Natural killer cell (primary cell): ENCODE results near the gene BACH2. TPM values are rescaled to one million over a fixed set of nuclear protein-coding genes. Genes with fewer than 3 reads are reported as not detected.
A peak's percentile ranks its signal among the peaks of the same experiment; 100 is the strongest.

Source experiments
- ATAC-seq, 3 donors: fragments of 150-1000 bp in 2 of 3; fragments of 200-7000 bp in 1 of 3; cut with Tn5 transposase; 1 replicate in 1 of 3; 2 replicates in 2 of 3; pipeline ENCODE4 v1.10.0; 2021; ENCODE audit warnings: mild to moderate bottlenecking in 2 of 3, moderate library complexity in 2 of 3
- DNase-seq, 2 donors: peaks; one replicate each; pipeline versions ENCODE4 v3.0.0 to v3.0.0-alpha.2; 2013 to 2021; ENCODE audit warnings: mixed read lengths in 1 of 2
- H3K27ac ChIP-seq: one replicate; pipeline ENCODE4 v1.5.1; 2013; ENCODE audit warnings: mild to moderate bottlenecking, low read length
- H3K27me3 ChIP-seq: one replicate; pipeline ENCODE4 v1.6.1; 2013; ENCODE audit warnings: low read length; ENCODE audit not compliant: control insufficient read depth, insufficient read depth
- H3K36me3 ChIP-seq: one replicate; pipeline ENCODE4 v1.6.1; 2013; ENCODE audit warnings: low read length; ENCODE audit not compliant: control insufficient read depth, insufficient read depth
- H3K4me1 ChIP-seq: one replicate; pipeline ENCODE4 v1.6.1; 2013; ENCODE audit warnings: low read length; ENCODE audit not compliant: control insufficient read depth, insufficient read depth
- H3K4me3 ChIP-seq: one replicate; pipeline ENCODE4 v1.5.1; 2013; ENCODE audit warnings: low read length
- H3K9me3 ChIP-seq: one replicate; pipeline ENCODE4 v1.6.1; 2013; ENCODE audit warnings: low read length; ENCODE audit not compliant: control insufficient read depth, insufficient read depth
- H3K27ac Mint-ChIP-seq, 2 donors: one replicate each; pipeline ENCODE4 v1.8.0; 2022; ENCODE audit warnings: mild to moderate bottlenecking in 2 of 2, mixed read lengths in 2 of 2, moderate library complexity in 1 of 2
- H3K27me3 Mint-ChIP-seq, 2 donors: one replicate each; pipeline ENCODE4 v1.8.0; 2022; ENCODE audit warnings: low read depth in 2 of 2, mixed read lengths in 2 of 2
- H3K36me3 Mint-ChIP-seq: one replicate; pipeline ENCODE4 v1.8.0; 2022; ENCODE audit warnings: mixed read lengths
- H3K4me1 Mint-ChIP-seq, 2 donors: one replicate each; pipeline ENCODE4 v1.8.0; 2022; ENCODE audit warnings: mixed read lengths in 2 of 2
- H3K4me3 Mint-ChIP-seq: one replicate; pipeline ENCODE4 v1.8.0; 2022; ENCODE audit warnings: mild to moderate bottlenecking, moderate library complexity, mixed read lengths
- H3K9me3 Mint-ChIP-seq, 2 donors: one replicate each; pipeline ENCODE4 v1.8.0; 2022; ENCODE audit warnings: mixed read lengths in 2 of 2
- CTCF ChIP-seq: fragments of 200-600 bp; IDR thresholded peaks from one replicate; pipeline ENCODE4 v1.8.0; 2022; ENCODE audit warnings: antibody characterized with exemption
- WGBS: methylation state at CpG from one replicate; pipeline ENCODE4 v1.1.7; 2013; ENCODE audit warnings: missing lambda C conversion rate; ENCODE audit not compliant: insufficient coverage; 5-methylcytosine and 5-hydroxymethylcytosine counted together
- intact Hi-C: fragments of 100-400 bp; cut with micrococcal nuclease; formaldehyde crosslinking; loops from one replicate; pipeline ENCODE4 v1.14.2; 2022
- total RNA-seq, 4 donors: library from RNA; stranded (reverse); fragments of 120-200 nt in 1 of 4; gene quantifications; one replicate each; pipeline versions ENCODE4 v1.2.3 to v1.2.4, GENCODE V29; 2013 to 2022

Gene BACH2
- total RNA-seq, 3 donors from 2014 or later (not counting 1 experiment from before 2014, with no cell fraction given): 32.1 to 37.8 (median 32.7) TPM

GRCh38 chr6:90039911-90040310 is 256.7 kb downstream of the BACH2 start:
- ATAC-seq: no peak
- H3K36me3 Mint-ChIP-seq: no peaks in the 10 kb centered on the region
- intact Hi-C loops: no loop called here

GRCh38 chr6:90038961-90039653 is 257.5 kb downstream of the BACH2 start:
- peaks cover 23 to 27% of the 10 kb centered on the region in 2 donors for H3K4me1 Mint-ChIP-seq
- 96% methylated on average over 15 of the region's 18 CpGs for WGBS
- no peak overlapping the region for H3K27ac ChIP-seq
- H3K9me3 Mint-ChIP-seq: no peaks in the 10 kb centered on the region
- H3K9me3 ChIP-seq: no peaks in the 10 kb centered on the region
- H3K4me3 Mint-ChIP-seq: no peak overlapping the region
- no peak overlapping the region for H3K4me3 ChIP-seq
- no peak for DNase-seq
- H3K27me3 Mint-ChIP-seq: no peaks in the 10 kb centered on the region
- intact Hi-C loops: no loop called here
- no peak for TF ChIP-seq CTCF
- H3K36me3 ChIP-seq: peaks cover 2% of the 10 kb centered on the region
- H3K4me1 ChIP-seq: no peaks in the 10 kb centered on the region
- ATAC-seq: no peak
- H3K36me3 Mint-ChIP-seq: no peaks in the 10 kb centered on the region
- H3K27me3 ChIP-seq: no peaks in the 10 kb centered on the region
- no peak overlapping the region for H3K27ac Mint-ChIP-seq

More at GRCh38 chr6:90039911-90040310, 256.7 kb downstream of the BACH2 start:
- Mint-ChIP-seq H3K27me3 (no peaks in the 10 kb centered on the region), H3K27ac (no peak overlapping the region), H3K9me3 (no peaks in the 10 kb centered on the region), H3K4me3 (no peak overlapping the region), H3K4me1 (peaks cover 18 to 23% of the 10 kb centered on the region in 2 donors)
- Histone ChIP-seq H3K36me3 (peaks cover 2% of the 10 kb centered on the region), H3K4me3 (no peak overlapping the region), H3K27me3 (no peaks in the 10 kb centered on the region), H3K9me3 (no peaks in the 10 kb centered on the region), H3K4me1 (peaks cover 5% of the 10 kb centered on the region), H3K27ac (no peak overlapping the region)
- TF ChIP-seq CTCF: no peak
- DNase-seq: no peak
- WGBS: no CpG with 5 or more reads among the region's 2 CpGs

GRCh38 chr6:90036963-90037362 is 259.7 kb downstream of the BACH2 start:
- Histone ChIP-seq H3K4me1 (no peaks in the 10 kb centered on the region), H3K36me3 (no peaks in the 10 kb centered on the region), H3K27ac (no peak overlapping the region), H3K4me3 (no peak overlapping the region), H3K27me3 (no peaks in the 10 kb centered on the region), H3K9me3 (no peaks in the 10 kb centered on the region)
- ATAC-seq: no peak
- Mint-ChIP-seq H3K27ac (peak overlapping the region in 1 of 2 donors; percentile 37), H3K4me1 (peaks cover 23 to 30% of the 10 kb centered on the region in 2 donors), H3K36me3 (no peaks in the 10 kb centered on the region), H3K27me3 (no peaks in the 10 kb centered on the region), H3K9me3 (no peaks in the 10 kb centered on the region), H3K4me3 (no peak overlapping the region)
- intact Hi-C loops: no loop called here
- no peak for TF ChIP-seq CTCF
- WGBS: 86% methylated on average over 1 of the region's 3 CpGs
- DNase-seq: no peak
